Stimulated activated CD4-positive, alpha-beta T cell treated with anti-CD3 and anti-CD28 coated beads, Interleukin-15, amount 100 ng/mL, for 24 hours (primary cell): ENCODE results near the gene SLC4A8.

ENCODE experiments used
- DNase-seq: peaks from one replicate; pipeline ENCODE4 v3.0.0-alpha.2; 2020

Gene SLC4A8

GRCh38 chr12:51424662-51425539 is at the start of gene SLC4A8:
Gene SLC4A8, plus strand, starts transcription at chr12:51424831. Its CDS starts 157 bp downstream, at chr12:51424988.
- peak; percentile 90 for DNase-seq

DNA sequence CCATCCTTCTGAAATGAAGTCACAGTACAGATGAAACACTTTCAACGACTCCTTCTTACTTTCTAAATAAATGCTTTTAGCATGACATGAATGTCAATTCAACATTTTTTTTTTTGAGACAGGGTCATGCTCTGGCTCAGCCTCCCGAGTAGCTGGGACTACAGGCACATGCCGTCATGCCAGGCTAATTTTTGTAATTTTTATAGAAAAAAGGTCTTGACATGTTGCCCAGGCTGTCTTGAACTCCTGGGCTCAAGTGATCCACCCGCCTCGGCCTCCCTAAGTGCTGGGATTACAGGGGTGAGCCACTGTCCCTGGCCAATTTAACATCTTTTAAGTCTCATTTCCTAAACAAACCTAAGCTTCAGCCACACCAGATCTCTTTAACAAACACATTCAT is 49.8 kb upstream of the SLC4A8 start:
- DNase-seq: no peak

DNA sequence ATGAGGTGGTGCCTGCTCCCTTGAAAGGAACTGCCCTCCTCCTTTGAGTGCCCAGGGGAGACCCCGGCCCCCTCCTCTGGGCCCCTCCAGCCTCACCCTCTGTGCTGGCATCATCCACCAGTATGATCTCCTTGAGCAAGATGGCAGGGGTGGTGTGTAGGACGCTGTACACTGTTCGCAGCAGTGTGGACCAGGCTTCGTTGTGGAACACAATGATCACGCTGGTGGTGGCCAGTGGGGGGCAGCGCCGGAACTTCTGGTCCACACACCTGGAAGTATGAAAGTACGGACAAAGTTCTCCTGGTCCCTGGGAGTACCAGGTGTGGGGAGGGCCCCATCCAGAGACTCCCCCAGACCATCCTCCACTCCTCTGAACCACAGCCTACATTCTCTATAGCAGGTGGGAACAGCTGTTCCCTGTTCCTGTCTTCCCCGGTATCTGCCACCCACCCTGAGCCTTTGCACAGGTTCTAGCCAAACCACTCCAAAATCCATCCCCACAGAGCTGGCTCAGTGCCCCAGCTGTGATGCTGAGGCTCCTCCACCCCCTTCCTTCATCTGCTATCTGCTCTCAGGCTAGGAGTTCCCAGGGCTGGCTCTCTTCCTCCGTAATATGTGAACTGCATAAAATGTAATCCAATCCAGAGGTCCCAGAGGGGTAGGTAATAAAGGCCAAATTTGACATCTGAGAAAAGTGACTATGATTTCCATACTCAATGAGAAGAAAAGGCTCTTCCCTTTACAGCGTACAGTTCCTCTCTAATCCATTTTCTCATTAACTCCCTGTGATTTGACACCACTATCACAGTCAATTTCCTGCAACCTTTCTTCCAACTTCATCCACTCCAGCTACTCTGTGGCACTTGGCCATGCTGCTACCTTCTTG is 47.3 kb upstream of the SLC4A8 start:
- DNase-seq: no peak

GRCh38 chr12:51378749-51379148 is 45.9 kb upstream of the SLC4A8 start:
- no peak for DNase-seq

GRCh38 chr12:51379571-51379970 is 45.1 kb upstream of the SLC4A8 start:
- no peak for DNase-seq

- no peak for DNase-seq
These were observed 43.2 kb upstream of the SLC4A8 start for GRCh38 chr12:51381226-51382079.

GRCh38 chr12:51382173-51382572 is 42.5 kb upstream of the SLC4A8 start:
- DNase-seq: no peak

- no peak for DNase-seq
These were observed 41.2 kb upstream of the SLC4A8 start for GRCh38 chr12:51383269-51383905.

DNA sequence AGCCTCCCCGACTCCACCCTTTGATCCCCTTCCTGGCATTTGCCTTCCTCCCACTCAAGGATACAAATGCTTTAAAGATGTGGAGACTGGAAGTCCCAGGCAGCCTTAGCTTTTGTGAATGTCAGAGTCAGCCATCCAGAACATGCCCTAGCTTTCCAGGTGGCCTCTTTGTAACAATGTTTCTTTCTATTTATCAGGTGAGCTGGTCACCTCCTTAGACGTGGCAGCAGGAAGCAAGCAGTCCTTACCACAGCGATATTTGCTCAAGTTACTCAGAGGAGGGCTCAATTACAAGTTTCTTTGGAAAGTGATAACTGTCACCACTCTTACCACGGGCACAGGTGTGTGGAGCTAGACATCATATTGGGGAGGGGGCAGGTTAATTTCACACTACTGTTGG is 38.3 kb upstream of the SLC4A8 start:
- DNase-seq: no peak

GRCh38 chr12:51388069-51388799 is 36.4 kb upstream of the SLC4A8 start:
- no peak for DNase-seq

- DNase-seq: no peak
These were observed 35.8 kb upstream of the SLC4A8 start for GRCh38 chr12:51388846-51389245.

GRCh38 chr12:51389302-51389999 is 35.2 kb upstream of the SLC4A8 start:
- DNase-seq: peak; percentile 37

DNA sequence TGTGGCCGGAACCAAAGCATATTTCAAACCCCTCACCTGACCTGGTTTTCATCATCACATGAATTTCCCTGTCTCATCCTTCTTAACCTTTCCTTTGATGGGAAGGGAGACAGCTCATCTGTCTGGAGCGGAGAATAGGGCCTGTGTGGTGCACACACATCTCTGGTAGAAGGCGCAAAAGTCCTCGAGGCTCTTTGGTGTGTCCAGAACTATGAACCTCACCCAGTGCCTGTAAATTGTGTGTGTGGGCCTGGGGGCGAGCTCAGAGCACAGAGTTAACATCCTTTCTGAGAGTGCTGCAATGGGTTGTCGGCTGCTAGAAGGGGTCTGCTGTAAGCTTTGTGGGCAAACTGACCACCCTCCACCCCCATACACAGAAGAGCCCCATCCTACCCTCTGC is 34.2 kb upstream of the SLC4A8 start:
- no peak for DNase-seq

DNA sequence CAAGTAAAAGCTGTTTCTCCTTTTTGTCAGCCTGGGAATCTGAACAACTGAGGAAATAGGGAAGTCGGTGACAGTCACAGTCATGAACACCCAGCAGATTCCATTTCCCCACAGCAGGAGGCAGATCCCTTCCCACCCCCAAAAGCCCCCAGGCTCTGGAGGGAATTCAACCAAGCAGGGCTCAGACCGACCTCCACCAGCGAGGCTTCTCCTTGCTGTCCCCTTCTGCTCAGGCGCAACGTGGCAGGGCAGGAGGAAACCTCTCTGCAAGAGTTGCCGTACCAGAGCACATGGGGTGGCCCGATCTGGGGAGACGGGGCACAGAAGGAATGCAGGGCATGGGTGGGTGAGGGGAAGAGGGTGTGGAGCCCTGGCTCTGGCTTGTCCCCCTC is 33.7 kb upstream of the SLC4A8 start:
- peak; percentile 48 for DNase-seq

DNA sequence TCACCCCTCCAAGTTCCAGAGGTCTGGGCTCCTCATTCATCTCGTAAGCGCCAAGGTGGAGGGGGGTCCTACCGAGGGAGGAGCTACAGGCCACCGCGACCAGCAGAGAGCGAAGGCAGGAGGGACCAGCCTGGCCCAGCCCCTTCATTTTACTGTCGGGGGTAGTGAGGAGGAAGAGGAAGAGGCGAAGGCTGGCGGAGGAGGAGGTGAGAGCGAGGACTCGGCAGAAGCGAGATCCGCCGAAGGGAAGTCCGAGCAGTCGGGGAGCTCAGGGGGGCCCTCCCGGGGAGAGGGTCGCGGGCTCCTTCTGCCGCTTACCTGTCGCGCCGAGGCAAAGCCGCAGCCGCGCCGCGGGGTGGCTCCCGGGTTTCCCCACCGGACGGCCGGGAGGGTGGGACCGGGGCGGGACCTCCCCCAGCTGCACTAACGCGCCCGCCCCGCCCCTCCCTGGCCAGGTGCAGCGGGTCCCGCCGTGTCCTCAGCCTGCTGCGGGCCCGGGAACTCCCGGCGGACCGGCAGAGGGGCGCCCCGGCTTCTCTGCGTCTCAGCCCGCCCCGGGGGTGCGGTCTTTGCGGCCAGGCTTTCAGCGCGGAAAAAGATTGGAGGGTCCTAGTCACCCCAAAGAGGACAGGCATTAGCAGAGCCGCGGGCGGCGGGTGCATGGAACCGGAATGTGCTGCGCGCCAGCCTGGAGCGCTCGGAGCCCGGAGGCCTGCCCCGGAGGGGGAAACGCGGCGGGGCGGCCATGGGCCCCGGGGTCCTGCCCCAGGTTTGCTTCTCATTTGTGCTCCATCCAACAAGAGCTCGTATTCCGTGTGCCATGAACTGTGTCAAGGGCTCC is 33.1 kb upstream of the SLC4A8 start, which contains the start of gene GALNT6:
TSS of gene GALNT6 (minus strand) at position 124 of the 841 bp plus-strand sequence. CDS start 11,625 bp downstream, outside the sequence.
- peak; percentile 83 for DNase-seq

DNA sequence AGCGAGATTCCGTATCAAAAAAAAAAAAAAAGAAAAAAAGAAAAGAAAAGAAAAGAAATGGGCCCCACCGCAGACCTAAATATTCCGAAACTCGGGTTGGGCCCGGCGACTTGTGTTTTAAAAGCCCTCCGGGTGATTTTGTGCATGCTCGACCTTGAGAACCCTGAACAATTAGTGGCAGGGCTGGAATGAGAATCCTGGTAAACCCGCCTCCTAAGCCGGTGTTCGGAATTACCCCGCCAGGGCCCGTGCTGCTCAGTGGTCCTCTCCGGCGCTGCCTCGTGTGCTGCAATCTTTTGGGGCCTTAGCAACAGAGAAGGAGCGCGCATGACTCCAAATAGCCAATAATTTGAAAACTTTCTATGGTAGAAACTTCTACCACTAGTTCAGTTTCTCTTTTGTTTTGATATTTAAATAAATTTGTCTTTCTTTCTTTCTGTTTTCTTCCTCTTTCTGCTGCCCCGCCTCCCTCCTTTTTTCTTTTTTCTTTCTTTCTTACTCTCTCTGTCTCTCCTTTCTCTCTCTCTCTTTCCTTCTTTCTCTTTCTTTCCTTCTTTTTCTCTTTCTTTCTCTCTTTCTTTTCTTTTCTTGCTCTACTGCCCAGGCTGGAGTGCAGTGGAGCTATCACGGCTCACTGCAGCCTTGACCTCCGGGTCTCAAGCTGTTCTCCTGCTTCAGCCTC is 31.9 kb upstream of the SLC4A8 start:
- peak; percentile 46 for DNase-seq

DNA sequence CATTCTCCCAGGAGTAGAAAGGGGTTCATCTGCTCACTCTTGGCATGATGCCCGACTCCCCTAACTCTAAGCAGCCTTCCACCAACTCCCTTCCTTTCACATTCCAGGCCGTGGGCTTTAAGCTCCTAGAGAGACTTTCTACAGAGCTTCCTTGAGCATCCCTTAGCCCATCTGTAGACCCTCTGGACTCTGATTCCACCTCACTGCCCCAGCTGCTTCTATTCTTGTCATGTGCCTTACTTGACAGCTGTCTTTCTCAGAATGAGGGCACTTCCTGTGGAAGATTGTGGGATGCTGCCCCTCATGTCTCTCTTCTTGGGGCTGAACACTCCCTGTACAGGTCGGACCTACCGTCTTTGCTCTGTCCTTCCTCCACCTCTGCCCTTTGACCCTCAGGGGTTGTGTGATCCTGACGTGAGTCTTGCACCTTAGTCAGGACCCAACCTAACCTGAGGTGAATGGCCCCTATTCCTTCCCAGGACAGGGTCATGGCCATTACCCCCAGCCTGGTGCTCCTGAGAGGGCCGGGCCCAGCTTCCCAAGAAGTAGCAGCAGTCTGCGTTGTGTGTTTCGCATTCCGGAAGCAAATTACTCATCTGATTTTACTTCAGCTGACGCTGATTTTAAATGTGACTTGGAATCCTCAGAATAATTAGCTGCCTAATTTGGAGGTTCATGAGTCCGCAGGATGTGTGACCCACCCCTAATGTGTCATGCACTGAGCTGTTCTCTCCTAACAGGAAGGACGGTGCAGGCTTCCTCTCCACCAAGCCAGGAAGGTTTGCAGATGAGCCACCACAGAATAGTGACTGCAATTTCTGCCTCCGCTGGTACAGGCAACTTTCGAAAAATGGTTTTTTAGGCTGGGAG is 30.7 kb upstream of the SLC4A8 start:
- DNase-seq: peak; percentile 75
